Measurements from ENCODE around the gene PTPRT. TPM values are rescaled to one million over a fixed set of nuclear protein-coding genes. Genes with fewer than 3 reads are reported as not detected.

The PTPRT gene
- total and polyA plus RNA-seq, 12 donors = 0.04 to 0.53 (median 0.22) TPM; not detected in 1

GRCh38 chr20:42972591-42972990, 217.1 kb downstream of the PTPRT start:
- Histone ChIP-seq H3K4me3 (no peak overlapping the region), H3K27me3 (no peaks in the 10 kb centered on the region), H3K4me1 (no peaks in the 10 kb centered on the region), H3K36me3 (no peaks in the 10 kb centered on the region), H3K27ac (no peak overlapping the region), H3K9me3 (peaks cover 0 to 4% (median 0%) of the 10 kb centered on the region in 11 donors)
- intact Hi-C loops (cut with DNase I) = no loop called here
- DNase-seq (no peak), ATAC-seq (no peak)
- TF ChIP-seq CTCF (IDR thresholded peaks at IDR 0.05) = no peak
- 92 to 95% methylated on average over 5 of the region's 5 CpGs for WGBS, 2 donors

- Histone ChIP-seq H3K36me3 (no peaks in the 10 kb centered on the region), H3K4me3 (no peak overlapping the region), H3K27ac (no peak overlapping the region), H3K4me1 (no peaks in the 10 kb centered on the region), H3K27me3 (no peaks in the 10 kb centered on the region), H3K9me3 (peaks cover 0 to 4% (median 0%) of the 10 kb centered on the region in 11 donors)
- TF ChIP-seq CTCF (IDR thresholded peaks at IDR 0.05) = no peak
- no peak for DNase-seq
- 91% methylated on average over 9 of the region's 9 CpGs for WGBS, 2 donors
- intact Hi-C loops (cut with DNase I) = no loop called here
- ATAC-seq = no peak
Observed at GRCh38 chr20:42968746-42969145, 221.0 kb downstream of the PTPRT start.

- Histone ChIP-seq H3K27ac (no peak overlapping the region), H3K4me1 (no peaks in the 10 kb centered on the region), H3K4me3 (no peak overlapping the region)
Observed at GRCh38 chr20:42963796-42964195, 225.9 kb downstream of the PTPRT start.

DNA sequence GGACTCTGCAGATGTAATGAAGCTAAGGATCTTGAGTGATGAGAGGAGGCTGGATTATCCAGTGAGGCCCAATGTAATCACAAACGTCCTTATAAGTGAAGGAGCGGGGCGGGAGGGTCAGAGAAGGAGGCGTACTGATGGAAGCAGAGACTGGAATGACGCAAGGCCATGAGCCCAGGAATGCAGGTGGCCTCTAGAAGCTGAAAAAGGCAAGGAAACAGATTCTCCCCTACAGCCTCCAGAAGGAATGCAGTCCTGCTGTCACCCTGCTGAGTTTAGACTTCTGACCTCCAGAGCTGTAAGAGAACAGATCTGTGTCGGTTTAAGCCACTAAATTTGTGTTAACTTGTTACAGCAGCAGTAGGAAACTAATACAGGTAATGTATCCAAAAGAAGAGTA, 227.9 kb downstream of the PTPRT start:
- intact Hi-C loops (cut with DNase I) = no loop called here
- DNase-seq (no peak), ATAC-seq (no peak)
- no peak for TF ChIP-seq CTCF (IDR thresholded peaks at IDR 0.05)
- 72 to 78% methylated on average over 6 of the region's 6 CpGs for WGBS, 2 donors
- Histone ChIP-seq H3K4me3 (no peak overlapping the region), H3K27ac (no peak overlapping the region), H3K36me3 (no peaks in the 10 kb centered on the region), H3K27me3 (peaks cover 0 to 8% (median 0%) of the 10 kb centered on the region in 7 donors), H3K9me3 (no peaks in the 10 kb centered on the region), H3K4me1 (no peaks in the 10 kb centered on the region)

More at GRCh38 chr20:42963796-42964195, 225.9 kb downstream of the PTPRT start:
- Histone ChIP-seq H3K36me3 (no peaks in the 10 kb centered on the region), H3K9me3 (no peaks in the 10 kb centered on the region), H3K27me3 (peaks cover 0 to 5% (median 0%) of the 10 kb centered on the region in 7 donors)
- WGBS, 2 donors = 61 to 67% methylated on average over 2 of the region's 2 CpGs
- ATAC-seq (no peak), DNase-seq (no peak)
- intact Hi-C loops (cut with DNase I) = no loop called here
- TF ChIP-seq CTCF (IDR thresholded peaks at IDR 0.05) = no peak

Data from heart right ventricle (tissue), 16 donors.